ENCODE results near the gene SLC27A4.

SLC27A4 gene

DNA sequence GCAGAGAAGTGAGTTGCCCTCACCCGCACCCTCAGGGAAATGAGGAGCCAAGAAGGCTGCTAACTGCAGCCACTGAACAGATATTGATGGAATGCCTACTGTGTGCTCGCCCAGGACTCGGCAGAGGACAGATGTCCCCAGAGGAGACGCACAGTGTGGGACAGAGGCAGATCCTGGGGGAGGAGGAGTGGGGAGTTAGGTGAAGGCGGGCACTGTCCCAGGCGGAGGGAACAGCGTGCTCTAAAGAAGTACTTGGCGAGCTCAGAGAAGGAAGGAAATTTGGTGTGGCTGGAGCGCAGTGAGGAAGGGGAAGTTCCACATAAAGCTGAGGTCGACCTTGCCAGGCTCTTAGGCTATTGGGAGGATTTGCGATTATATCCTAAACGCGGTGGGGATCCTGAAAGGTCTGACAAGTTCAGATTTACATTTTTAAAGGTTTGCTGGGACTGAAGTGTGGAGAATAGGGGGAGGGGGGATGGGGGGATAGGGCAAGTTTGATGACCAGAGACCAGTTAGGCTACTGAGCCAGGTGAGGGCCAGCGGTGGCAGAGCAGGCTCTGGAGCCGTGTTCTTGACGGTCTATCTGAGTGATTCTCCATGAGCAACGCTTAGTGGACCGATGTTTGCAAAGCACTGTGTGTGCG, 56.8 kb downstream of the SLC27A4 start:
- CTCF ChIA-PET: no interaction called here

DNA sequence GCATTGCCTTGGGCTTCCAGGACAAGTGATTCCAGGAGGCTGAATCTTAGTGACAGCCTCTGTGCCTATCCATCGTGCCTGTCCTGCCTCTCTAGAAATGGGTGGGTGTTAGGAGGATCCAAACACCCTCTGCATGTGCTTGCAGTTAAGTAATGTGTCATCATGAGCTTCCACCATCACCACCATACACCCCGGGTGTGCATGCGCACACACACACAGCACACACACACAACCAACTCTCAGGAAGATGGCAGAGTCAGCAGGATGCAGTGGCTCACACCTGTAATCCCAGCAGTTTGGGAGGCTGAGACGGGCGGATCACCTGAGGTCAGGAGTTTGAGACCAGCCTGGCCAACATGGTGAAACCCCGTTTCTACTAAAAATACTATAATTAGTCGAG, 57.5 kb downstream of the SLC27A4 start:
- Mint-ChIP-seq H3K27me3 (peaks cover 45% of the 10 kb centered on the region), H3K27ac (no peak overlapping the region), H3K36me3 (peaks cover 3% of the 10 kb centered on the region), H3K4me1 (no peaks in the 10 kb centered on the region), H3K4me3 (no peak overlapping the region), H3K9me3 (no peaks in the 10 kb centered on the region)
- CTCF ChIA-PET: interaction anchor here (0.7 kb wide), 1 partner anchor 104 kb away, joined by 3 read pairs; no protein-coding TSS in a partner anchor
- DNase-seq: no peak

More for the DNA sequence above, 56.8 kb downstream of the SLC27A4 start:
- Mint-ChIP-seq H3K27ac (no peak overlapping the region), H3K27me3 (peaks cover 37% of the 10 kb centered on the region), H3K4me1 (no peaks in the 10 kb centered on the region), H3K36me3 (peaks cover 4% of the 10 kb centered on the region), H3K9me3 (no peaks in the 10 kb centered on the region), H3K4me3 (no peak overlapping the region)
- DNase-seq: no peak

DNA sequence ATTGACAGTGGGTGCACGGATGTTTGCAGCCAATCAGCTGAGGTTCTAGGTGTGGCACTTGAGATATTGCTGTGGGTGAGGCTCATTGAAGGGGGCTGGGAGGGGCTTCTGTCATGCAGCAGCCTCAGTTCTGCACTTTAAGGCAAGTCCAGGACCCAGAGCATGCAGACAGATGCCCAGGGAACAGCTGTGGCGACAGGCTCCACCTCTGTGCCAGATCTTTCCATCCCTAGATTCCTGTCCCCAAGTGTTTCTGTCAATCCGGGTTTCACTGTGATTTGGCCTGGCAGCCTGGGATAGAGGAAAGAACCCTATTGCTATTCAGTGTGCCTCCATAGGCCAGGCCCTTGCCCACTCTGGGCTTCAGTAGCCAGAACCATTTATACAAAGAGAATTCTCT, 59.5 kb downstream of the SLC27A4 start:
- no peak overlapping the region for H3K4me3 Mint-ChIP-seq
- H3K9me3 Mint-ChIP-seq: no peaks in the 10 kb centered on the region
- H3K27ac Mint-ChIP-seq: no peak overlapping the region
- peaks cover 57% of the 10 kb centered on the region for H3K27me3 Mint-ChIP-seq
- DNase-seq: no peak
- no peaks in the 10 kb centered on the region for H3K36me3 Mint-ChIP-seq
- CTCF ChIA-PET: no interaction called here
- H3K4me1 Mint-ChIP-seq: no peaks in the 10 kb centered on the region

DNA sequence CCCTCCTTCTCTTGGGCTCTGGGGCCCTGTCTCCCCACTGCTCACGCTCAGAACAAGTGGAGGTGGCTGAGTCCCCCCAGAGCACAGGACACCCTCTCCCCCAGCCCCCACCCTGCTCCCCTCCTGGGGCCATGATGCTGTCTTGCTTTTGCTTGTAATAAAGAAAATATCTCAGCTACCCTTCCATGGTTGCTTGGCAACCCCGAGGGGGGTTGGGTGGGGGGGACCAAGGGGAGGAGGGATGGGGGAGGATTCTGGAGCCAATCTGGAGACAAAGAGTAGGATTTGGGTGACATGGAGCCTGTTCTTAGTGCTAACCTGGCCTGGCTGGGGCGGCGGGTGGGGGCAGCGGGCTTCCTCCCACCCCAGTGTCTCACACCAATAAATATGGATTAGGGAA, 64.2 kb downstream of the SLC27A4 start:
- H3K36me3 Mint-ChIP-seq: no peaks in the 10 kb centered on the region
- H3K4me3 Mint-ChIP-seq: no peak overlapping the region
- no peaks in the 10 kb centered on the region for H3K9me3 Mint-ChIP-seq
- no peak overlapping the region for H3K27ac Mint-ChIP-seq
- CTCF ChIA-PET: no interaction called here
- no peaks in the 10 kb centered on the region for H3K4me1 Mint-ChIP-seq
- H3K27me3 Mint-ChIP-seq: peaks cover 68% of the 10 kb centered on the region
- DNase-seq: no peak

DNA sequence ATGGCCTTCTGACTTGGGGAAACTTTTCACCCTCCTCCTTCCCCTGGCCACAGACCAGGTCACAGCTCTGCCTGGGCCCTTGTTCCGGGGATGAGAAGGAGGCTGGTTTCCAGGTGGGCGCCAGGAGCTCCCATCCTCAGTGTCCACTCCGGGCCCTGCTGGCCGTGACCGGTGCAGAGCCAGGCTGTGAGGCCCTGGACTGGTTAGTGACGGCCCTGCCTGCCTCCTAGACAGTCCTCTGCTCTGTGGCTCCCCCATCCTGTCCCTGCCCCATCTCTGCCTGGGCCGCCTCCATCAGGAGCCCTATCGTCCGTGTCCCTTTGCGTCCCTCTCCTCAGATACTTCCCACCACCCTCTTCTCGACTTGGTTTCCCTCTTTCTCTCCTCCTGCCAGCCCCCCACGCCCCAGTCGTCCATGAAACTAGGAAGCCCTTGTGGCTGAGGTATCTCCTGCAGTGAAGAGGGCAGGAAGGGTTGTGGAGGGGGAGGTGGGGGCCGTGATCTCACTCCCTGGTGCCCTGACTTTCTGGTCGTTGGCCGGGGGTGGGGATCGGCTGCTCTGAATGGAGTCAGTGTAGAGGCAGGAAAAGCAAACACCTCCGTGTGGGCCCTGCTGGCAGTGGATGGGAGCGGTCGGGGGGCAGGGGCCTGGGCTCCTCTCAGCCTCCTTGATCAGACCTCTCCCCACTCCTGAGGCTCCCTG, 64.9 kb downstream of the SLC27A4 start:
- CTCF ChIA-PET: no interaction called here

DNA sequence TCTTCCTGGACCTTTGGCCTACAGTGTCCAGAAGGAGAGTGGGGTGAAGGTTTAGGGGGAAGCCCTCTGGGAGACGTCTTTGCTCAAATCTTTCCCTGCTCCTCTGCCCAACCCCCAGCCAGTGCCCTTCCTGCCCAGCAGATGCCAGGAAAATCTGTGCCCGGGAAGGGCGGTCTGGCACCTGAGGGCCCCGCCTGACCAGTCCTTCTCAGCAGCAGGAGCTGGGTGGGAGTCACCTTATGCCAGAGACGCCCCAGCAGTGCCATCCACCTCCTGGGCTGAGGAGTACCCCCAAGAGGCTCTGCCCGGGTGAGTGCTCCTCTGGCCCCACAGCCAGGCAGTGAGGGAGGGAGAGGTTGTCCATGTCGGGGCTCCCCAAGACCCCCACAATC, 65.4 kb downstream of the SLC27A4 start:
- CTCF ChIA-PET: no interaction called here

More for the DNA sequence above, 64.9 kb downstream of the SLC27A4 start:
- H3K4me3 Mint-ChIP-seq: no peak overlapping the region
- peaks cover 70% of the 10 kb centered on the region for H3K27me3 Mint-ChIP-seq
- H3K27ac Mint-ChIP-seq: no peak overlapping the region
- H3K36me3 Mint-ChIP-seq: no peaks in the 10 kb centered on the region
- no peak for DNase-seq
- no peaks in the 10 kb centered on the region for H3K4me1 Mint-ChIP-seq
- H3K9me3 Mint-ChIP-seq: no peaks in the 10 kb centered on the region

DNA sequence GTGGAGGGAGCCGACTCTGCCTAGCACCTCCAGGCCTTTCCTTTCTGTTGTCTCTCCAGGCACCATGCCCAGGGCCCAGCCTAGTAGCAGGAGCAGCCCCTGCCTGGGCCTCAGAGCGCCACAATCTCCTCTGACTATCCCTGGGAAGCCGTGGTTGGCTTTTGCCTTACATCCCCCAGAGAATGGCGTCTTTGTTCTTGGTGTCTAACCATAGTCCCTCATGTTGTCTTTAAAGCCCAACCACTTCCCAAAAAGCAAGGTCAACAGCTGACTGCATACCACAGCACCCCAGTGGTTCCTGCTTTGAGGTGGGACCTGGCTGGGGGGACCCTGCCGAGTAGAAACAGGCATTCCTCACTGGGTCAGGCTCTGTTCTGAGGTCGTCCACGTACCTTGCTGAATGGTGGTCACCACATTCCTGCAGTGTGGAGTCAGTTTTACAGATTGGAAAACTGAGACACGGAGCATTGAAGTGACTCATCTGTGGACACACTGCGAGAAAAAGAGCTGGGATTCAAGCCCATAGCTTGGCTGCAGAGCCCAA, 66.6 kb downstream of the SLC27A4 start:
- no peaks in the 10 kb centered on the region for H3K36me3 Mint-ChIP-seq
- DNase-seq: no peak
- H3K4me1 Mint-ChIP-seq: no peaks in the 10 kb centered on the region
- no peak overlapping the region for H3K27ac Mint-ChIP-seq
- H3K27me3 Mint-ChIP-seq: peaks cover 83% of the 10 kb centered on the region
- no peak overlapping the region for H3K4me3 Mint-ChIP-seq
- no peaks in the 10 kb centered on the region for H3K9me3 Mint-ChIP-seq
- CTCF ChIA-PET: interaction anchor here (1.0 kb wide), 1 partner anchor 45 kb away, joined by 4 read pairs; no protein-coding TSS in a partner anchor

More for the DNA sequence above, 65.4 kb downstream of the SLC27A4 start:
- no peak for DNase-seq
- H3K27ac Mint-ChIP-seq: no peak overlapping the region
- no peak overlapping the region for H3K4me3 Mint-ChIP-seq
- no peaks in the 10 kb centered on the region for H3K9me3 Mint-ChIP-seq
- peaks cover 72% of the 10 kb centered on the region for H3K27me3 Mint-ChIP-seq
- H3K4me1 Mint-ChIP-seq: no peaks in the 10 kb centered on the region
- H3K36me3 Mint-ChIP-seq: no peaks in the 10 kb centered on the region

DNA sequence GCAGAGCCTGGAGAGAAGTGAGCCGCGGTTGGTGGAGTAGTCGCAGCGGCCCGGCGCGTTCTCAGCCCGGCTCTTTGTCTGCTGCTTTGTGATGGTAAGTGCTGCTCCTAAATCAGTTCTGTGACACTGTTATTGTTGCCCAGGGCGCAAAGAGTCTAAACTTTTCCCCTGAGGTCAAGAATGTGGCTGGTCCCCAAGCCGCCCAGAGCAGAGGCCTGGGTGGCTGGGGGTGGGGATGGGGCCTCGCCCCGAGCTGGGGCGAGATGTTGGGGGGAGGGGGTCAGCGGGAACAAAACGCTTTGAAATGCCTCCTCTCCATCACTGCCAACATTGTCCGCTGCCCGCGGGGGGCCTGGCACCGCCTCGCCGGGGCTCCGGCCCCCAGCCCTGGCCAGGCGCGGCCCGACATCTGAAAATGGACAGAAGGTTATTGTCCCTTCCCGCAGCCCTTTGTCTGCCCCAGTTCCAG, 68.7 kb downstream of the SLC27A4 start:
- CTCF ChIA-PET: no interaction called here
- DNase-seq: no peak
- H3K4me3 Mint-ChIP-seq: no peak overlapping the region
- H3K4me1 Mint-ChIP-seq: no peaks in the 10 kb centered on the region
- no peaks in the 10 kb centered on the region for H3K9me3 Mint-ChIP-seq
- H3K27ac Mint-ChIP-seq: peak overlapping the region; percentile 65
- H3K27me3 Mint-ChIP-seq: peaks cover 79% of the 10 kb centered on the region
- H3K36me3 Mint-ChIP-seq: no peaks in the 10 kb centered on the region

DNA sequence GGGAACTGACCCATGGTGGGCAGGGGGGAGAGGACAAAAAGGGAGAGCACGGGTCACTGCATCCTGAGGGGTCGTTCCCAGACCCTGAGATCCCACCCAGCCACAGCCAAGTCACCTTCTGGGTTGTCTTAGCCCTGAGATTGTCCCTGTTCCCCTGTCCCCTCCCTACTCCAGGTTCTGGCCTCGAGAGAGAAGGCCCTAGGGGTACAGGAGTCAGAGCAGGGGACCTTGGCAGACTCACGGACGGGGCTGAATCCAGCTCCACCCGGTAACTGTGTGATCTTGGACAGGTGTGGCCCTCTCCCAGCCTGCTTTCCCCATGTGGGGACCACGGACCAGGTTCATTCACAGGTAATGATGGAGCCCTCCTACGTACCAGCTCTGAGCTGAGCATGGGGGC, 69.1 kb downstream of the SLC27A4 start:
- Mint-ChIP-seq H3K27me3 (peaks cover 80% of the 10 kb centered on the region), H3K4me3 (no peak overlapping the region), H3K9me3 (no peaks in the 10 kb centered on the region), H3K36me3 (no peaks in the 10 kb centered on the region), H3K27ac (no peak overlapping the region), H3K4me1 (no peaks in the 10 kb centered on the region)
- no peak for DNase-seq
- CTCF ChIA-PET: interaction anchor here (1.2 to 4.6 kb wide), 2 partner anchors 10 to 46 kb away, joined by 5 to 61 read pairs; no protein-coding TSS in a partner anchor

DNA sequence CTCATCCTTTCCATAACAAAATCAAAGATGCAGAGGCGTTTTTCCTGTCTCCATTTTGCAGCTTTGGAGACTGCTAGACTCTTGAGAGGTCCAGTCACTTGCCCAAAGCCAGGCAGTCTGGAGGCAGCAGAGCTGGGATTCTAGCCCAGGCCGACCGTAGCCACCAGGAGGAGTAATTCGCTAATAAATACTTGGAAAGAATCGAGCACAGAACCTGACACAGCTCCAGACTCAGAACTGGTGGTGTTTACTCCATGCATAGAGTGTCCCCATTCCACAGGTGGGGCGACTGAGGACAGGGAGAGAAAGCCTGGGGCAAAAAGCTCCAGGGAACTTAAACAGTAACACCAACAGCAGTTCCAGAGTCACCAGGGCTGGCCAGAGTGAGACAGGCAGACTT, 69.7 kb downstream of the SLC27A4 start:
- no peaks in the 10 kb centered on the region for H3K4me1 Mint-ChIP-seq
- no peaks in the 10 kb centered on the region for H3K36me3 Mint-ChIP-seq
- H3K27ac Mint-ChIP-seq: no peak overlapping the region
- peaks cover 84% of the 10 kb centered on the region for H3K27me3 Mint-ChIP-seq
- H3K4me3 Mint-ChIP-seq: no peak overlapping the region
- no peaks in the 10 kb centered on the region for H3K9me3 Mint-ChIP-seq
- no peak for DNase-seq
- CTCF ChIA-PET: interaction anchor here (1.0 to 4.6 kb wide), 3 partner anchors 10 to 115 kb away, joined by 5 to 61 read pairs (median 6); no protein-coding TSS in a partner anchor

Data from activated naive CD4-positive, alpha-beta T cell treated with anti-CD3 and anti-CD28 coated beads, Interleukin-2, amount 10 ng/mL, durations not matched to agents 7 days and 5 days (primary cell).